Stimulated activated CD8-positive, alpha-beta memory T cell treated with anti-CD3 and anti-CD28 coated beads, Interleukin-12 subunit alpha, Interleukin-12 subunit beta, amount 100 ng/mL, for 1 hour (primary cell): ENCODE results near the gene SPATC1L.
A peak's percentile ranks its signal among the peaks of the same experiment; 100 is the strongest.
"Not testable (repeated sequence)": the region's sequence is repeated elsewhere in the genome, so short reads cannot be mapped to it uniquely, and the experiment has no call there.

Experiments used
- DNase-seq: peaks from one replicate; pipeline ENCODE4 v3.0.0-alpha.2; 2020; ENCODE audit warnings: low read depth

Gene SPATC1L

GRCh38 chr21:46199436-46200373 is 15.4 kb upstream of the SPATC1L start:
- no peak for DNase-seq

GRCh38 chr21:46196733-46197132 is 12.5 kb upstream of the SPATC1L start:
- DNase-seq = no peak

GRCh38 chr21:46195595-46196195 is 11.4 kb upstream of the SPATC1L start:
- DNase-seq = no peak

GRCh38 chr21:46194374-46195334 is 10.4 kb upstream of the SPATC1L start:
- no peak for DNase-seq

- DNase-seq = no peak
These were observed 9.6 kb upstream of the SPATC1L start for GRCh38 chr21:46193829-46194373.

DNA sequence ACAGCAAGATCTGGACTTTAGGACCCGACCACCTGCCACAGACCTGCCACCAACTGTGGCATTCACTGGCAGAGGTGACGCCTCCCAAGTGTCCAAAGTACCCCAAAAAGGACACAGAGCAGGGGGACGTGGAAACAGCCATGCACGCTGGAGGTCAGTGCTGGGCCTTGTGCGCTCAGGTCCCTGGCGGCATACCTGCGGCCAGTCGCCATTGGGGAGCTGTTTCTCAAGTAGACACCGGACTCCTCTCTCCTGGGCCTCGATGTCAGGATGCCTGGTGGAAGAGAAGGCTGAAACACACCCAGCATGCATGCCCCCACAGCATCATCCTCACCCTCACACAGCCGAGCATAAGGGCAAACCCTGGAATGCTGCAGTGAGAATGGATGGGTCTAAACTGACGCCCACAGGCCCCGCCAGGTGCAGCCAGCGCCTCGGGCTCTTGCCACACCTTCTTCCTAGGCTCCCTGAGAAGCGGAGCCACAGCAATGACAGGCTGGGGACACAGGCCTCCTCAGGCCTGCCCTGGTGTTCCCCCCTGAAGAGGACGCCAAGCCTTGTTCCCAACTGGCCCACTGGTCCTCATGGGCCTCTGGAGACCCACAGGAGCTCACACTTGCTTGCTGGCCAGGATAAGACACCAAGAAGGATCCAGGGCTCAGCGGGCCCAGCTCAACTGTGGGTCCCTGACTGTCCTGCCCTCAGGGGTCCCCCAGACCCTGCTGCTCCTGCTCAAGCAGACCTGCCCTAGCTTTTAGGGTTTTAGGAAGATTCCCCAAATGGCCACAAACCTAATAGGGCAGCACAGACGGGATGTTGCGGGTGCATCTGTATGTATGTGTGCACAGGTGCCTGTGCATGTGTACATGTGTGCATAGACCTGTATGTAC is 7.7 kb upstream of the SPATC1L start:
- no peak for DNase-seq

DNA sequence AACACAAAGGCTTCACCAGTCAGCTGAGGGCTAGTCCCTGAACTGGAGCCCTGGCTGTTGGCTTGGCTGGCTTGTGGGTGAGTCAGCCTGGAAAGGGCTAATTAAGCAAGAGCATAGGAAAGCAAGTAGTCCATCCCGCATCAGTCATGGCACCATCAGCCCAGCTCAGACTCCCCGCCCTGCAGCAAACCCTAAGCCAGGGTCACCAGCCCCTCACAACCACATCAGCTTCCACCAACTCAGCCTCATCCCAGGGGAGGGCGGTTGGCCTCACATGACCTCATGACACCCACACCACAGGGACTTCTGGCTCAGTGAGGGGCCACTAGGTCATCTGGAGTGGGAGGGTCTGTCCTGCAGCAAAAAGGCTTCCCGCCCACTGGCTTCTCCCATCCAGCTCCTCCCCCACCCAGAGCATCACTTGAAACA is 7.0 kb upstream of the SPATC1L start:
- no peak for DNase-seq

DNA sequence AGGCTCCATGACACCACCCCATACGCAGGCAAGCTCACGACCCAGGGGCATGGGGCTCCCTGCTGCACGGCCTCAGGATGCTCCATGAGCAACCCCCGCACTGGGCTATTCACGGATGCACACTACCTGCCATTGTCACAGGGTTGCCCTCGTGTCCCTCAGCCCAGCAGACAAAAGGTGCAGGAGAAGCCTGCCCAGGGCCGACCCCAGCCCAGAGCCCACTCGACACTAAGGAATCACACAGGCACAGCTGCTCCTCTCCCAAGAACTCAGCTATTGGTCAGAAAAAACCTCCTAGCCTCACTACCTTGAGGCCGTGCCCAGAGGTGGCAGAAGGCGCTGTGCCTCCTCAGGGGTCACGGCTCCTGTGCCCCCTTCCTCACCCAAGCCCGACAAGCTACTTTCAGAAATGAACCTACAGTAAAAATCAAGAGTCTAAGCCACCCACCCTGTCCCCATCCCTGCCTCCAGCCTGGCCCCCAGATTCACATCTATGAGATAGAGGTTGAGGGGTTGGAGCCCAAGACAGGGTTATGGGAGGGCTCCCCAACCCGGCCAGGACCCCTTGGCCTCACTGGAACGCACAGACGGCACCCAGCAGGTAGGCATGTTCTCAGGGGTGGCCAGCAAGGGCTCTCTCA is 6.4 kb upstream of the SPATC1L start:
- DNase-seq = no peak

DNA sequence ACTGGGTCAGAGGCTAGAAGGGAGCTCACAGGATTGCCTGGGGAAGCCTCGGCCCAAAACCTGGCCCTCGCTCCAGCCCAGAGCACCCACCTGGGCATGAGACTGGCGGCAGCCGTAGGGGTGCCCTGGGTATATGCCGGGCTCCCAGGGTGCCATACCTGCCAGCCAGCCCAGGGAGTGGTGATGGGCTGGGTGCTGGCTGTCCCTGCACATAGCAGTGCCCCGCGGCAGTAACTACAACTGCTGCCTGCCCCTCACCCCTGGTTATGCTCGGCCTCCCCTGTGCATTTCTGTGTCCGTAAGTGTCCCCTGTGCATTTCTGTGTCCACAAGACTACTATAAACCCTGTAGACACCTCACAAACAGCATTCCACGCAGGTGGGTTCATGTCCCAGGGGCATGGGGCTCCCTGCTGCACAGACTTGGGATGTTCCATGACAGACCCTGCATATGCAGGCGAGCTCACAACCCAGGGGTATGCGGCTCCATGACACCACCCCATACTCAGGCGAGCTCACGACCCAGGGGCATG is 5.8 kb upstream of the SPATC1L start:
- DNase-seq = no peak

DNA sequence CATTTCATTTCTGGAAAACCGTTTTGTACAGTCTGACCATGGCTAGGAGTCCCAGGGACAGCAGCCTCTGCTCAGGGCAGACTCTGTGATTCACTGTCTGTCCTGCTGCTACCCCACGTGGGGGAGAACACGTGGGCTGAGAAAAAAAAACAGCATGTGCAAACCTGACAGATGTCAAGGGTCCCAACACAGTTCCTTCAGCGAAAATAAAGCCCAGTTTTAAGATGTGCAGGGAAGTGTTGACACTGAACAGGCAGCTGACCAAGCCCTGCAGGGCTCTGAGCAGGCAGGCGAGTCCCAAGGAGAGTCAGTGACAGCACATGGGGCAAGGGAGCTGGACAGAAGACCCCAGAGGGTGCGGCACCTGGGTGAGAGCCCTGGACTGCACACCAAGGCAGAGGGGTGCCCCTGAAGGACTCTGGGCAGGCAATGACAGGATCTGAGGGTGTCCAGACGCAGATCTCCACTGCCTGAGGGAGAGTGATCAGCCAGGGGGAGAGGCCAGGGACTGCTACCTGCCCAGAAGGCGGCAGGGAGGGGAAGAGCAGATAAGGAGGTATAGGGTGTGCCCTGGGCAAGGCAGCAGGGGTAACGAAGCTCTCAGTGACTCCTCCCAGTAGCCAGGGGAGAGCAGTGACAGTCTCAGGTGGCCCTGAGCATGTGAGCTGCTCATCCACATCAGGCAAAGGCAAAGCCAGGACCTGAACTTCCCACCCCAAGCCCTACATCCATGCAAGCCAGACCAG is 5.1 kb upstream of the SPATC1L start:
- no peak for DNase-seq

DNA sequence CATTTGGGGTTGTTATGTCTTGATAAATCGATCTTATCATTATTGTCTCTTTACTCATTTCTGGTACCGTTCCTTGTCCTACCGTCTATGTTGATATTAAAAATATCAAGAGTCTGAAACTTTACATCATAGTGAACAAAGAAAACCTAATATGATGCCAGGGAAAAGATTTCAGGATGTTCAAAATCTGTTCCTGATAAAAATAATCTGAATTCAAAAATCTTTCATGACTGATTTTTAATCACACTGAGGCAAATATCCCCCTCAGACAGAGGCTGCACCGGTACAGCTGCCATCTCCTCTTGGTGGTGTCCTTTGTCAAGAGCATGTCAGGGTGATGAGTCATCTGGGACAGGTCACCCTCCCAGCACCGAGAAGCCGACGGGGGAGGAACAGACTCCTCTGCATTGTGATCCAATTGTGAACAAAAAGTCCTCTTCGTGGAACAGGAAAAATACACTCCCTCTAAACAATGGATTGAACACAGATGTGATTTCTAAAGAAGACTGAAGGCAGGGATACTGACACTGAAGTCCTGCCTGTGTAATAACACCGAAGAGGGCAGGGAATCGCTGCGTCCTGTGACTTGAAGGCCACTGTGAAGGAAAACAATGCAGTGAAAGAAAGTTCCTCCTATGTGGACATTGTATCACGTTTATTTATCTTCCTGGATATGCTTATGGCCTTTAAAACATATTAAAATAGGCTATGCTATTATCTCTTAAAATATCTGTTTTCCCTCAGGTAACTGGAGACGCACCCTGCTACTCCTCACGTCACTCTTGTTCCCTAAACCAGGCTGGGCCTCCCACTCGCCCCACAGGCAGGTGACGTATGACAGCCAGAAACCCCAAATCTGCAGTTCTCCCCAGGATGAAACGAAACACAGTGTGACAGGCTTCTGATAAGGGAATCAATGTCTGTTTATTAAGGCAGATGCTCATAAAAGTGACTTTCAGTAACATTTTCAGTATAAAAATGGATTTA is 4.3 kb upstream of the SPATC1L start:
- DNase-seq = no peak

GRCh38 chr21:46187814-46188213 is 3.6 kb upstream of the SPATC1L start:
- DNase-seq = no peak

GRCh38 chr21:46187261-46187660 is 3.0 kb upstream of the SPATC1L start:
- no peak for DNase-seq

DNA sequence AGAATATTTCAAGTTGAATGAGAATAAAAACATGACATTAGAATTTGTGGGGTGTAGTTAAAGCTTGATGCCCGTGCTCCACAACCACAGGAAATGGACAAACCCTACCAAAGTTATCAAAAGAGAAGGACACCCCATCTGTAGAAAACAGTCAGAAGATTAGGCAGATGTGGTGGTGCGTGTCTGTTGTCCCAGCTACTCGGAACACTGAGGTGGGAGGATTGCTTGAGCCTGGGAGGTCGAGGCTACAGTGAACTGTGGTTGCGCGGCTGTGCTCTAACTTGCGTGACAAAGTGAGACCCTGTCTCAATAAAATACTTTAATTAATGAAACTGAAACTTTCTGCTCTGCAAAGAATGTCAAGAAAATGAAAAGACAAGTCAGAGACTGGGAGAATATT is 1.5 kb upstream of the SPATC1L start:
- no peak for DNase-seq

- DNase-seq = peak; percentile 51
These were observed 631 bp upstream of the SPATC1L start for GRCh38 chr21:46184625-46185555.

DNA sequence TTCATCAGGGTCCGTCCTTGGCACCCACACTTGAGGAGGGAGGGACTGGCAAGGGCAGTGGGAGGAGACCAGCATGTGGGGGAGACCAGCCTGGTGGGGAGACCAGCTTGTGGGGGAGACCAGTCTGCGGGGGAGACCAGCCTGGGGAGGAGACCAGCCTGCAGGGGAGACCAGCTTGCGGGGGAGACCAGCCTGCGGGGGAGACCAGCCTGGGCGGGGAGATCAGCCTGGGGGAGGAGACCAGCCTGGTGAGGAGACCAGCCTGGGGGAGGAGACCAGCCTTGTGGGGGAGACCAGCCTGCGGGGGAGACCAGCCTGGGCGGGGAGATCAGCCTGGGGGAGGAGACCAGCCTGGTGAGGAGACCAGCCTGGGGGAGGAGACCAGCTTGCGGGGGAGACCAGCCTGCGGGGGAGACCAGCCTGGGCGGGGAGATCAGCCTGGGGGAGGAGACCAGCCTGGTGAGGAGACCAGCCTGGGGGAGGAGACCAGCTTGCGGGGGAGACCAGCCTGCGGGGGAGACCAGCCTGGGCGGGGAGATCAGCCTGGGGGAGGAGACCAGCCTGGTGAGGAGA is 836 bp downstream of the SPATC1L start:
- DNase-seq = not testable (repeated sequence)
